Measurements from ENCODE around the gene SETD1A.

The SETD1A gene

GRCh38 chr16:30957456-30958174, at the start of gene SETD1A:
Gene SETD1A, plus strand, starts transcription at chr16:30957754. Its CDS starts 978 bp downstream, at chr16:30958732.
- peak; percentile 96 for DNase-seq (ENCODE audit: low read depth in 2 of 2)

GRCh38 chr16:30910427-30911029, 47.0 kb upstream of the SETD1A start:
- no peak for DNase-seq (ENCODE audit: low read depth in 2 of 2)

DNA sequence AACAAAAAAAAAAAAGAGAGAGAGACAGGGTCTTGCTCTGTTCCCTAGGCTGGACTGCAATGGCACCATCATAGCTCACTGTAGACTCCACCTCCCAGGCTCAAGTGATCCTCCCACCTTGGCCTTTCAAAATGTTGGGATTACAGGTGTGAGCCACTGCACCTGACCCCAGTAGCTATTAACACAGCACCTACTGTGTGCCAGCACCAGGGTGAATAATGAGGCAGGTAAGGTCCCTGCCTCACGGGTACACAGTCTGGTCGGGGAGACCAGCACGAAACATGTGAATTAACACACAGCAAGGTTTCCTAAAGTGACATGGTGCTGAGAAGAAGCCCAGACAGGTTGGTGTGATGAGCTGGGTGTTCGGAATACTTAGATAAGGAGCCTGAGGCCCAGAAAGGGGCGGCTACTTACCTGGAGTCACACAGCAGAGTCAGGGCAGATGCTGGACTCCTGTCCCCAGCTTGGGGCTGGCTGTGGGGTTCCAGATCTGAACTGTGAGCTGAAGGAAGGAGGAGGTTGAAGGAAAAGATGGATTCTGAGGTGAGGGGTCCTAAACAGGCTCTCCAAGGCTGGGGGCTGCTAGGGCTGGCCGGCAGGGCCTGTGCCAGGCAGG, 44.7 kb upstream of the SETD1A start:
- no peak for DNase-seq (ENCODE audit: low read depth in 2 of 2)

DNA sequence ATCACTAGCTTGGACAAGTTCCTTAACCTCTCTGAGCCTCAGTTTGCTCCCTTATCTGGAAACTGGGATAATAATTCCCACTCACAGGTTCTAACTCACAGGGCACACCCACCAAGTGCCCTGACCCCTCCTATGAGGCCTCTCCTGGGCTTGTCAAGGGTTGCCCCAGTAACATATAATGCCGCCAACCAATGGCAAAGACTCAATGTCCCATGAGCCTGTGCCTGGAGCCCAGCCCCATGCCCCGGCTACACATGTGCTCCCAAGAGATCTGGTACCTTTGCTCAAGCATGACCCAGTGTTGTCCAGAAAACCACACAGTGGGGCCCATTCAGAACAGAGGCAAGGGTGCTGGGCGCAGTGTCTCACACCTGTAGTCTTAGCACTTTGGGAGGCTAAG, 42.7 kb upstream of the SETD1A start:
- no peak for DNase-seq (ENCODE audit: low read depth in 2 of 2)

DNA sequence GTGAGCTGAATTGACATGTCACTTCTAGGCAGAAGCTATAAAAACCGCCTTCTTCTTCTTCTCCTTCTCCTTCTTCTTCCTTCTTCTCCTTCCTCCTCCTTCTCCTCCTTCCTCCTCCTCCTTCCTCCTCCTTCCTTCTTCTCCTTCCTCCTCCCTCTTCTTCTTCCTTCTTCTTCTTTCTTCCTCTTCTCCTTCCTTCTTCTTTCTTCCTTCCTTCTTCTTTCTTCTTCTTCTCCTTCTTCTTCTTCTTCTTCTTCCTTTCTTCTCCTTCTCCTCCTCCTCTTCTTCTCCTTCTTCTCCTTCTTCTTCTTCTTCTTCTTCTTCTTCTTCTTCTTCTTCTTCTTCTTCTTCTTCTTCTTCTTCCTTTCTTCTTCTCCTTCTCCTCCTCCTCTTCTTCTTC, 38.9 kb upstream of the SETD1A start:
- no peak for DNase-seq (ENCODE audit: low read depth in 2 of 2)

DNA sequence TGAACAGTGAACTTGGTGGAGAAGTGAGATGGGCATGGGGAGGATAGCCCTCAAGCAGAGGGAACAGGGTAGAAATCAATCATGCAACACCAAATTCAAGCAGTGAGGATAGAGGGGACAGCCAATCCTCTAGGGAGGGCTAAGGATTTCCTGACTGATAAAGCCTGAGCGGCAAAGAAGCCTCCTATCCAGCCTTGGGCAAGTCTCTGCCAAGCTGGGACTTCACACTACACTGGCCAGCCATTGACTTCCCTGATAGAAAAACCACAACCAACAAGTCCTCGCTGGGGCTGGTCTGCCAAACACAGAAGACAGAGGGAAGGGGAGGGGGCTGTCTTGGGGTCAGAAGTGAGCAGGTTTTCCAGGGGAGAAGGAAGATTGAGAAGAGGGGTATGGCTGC, 36.7 kb upstream of the SETD1A start:
- DNase-seq (ENCODE audit: low read depth in 2 of 2): no peak

GRCh38 chr16:30921459-30921747, 36.2 kb upstream of the SETD1A start:
- DNase-seq (ENCODE audit: low read depth in 2 of 2): no peak

- DNase-seq (ENCODE audit: low read depth in 2 of 2): peak; percentile 83 to 84
Measured at GRCh38 chr16:30921748-30922419, 35.7 kb upstream of the SETD1A start.

GRCh38 chr16:30922420-30922959, 35.1 kb upstream of the SETD1A start:
- DNase-seq (ENCODE audit: low read depth in 2 of 2): peak; percentile 97 to 98

- DNase-seq (ENCODE audit: low read depth in 2 of 2): peak; percentile 90 to 91
Measured at GRCh38 chr16:30922960-30923535, 34.5 kb upstream of the SETD1A start.

DNA sequence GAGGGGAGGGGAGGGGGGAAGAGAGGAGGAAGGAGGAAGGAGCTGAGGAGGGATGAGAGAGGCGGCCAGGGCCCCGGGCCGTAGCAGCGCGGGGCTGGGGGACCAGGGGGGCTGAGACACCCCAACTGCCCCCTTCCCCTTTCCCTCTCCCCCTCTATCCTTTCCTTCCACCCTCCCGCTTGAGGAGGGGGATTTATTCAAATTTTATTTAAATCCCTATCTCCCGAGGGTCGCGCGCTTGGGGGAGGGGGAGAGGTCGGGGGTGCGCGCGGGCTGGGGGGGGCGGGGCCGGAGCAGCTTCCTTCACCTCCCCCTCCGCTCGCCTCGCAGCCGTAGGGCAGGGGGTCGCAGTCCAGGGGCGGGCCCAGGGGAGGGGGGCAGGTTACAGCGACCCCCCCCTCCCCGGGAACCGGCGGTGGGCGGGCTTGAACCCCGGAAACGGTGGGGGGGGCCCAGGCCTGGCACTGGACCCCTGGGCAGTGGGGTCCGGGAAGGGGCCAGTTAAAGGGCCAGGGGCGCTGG, 33.9 kb upstream of the SETD1A start, which contains the start of gene FBXL19:
FBXL19 (plus strand) TSS at position 19 of the 522 bp plus-strand sequence. CDS start 2,183 bp downstream, outside the sequence.
- no peak for DNase-seq (ENCODE audit: low read depth in 2 of 2)

DNA sequence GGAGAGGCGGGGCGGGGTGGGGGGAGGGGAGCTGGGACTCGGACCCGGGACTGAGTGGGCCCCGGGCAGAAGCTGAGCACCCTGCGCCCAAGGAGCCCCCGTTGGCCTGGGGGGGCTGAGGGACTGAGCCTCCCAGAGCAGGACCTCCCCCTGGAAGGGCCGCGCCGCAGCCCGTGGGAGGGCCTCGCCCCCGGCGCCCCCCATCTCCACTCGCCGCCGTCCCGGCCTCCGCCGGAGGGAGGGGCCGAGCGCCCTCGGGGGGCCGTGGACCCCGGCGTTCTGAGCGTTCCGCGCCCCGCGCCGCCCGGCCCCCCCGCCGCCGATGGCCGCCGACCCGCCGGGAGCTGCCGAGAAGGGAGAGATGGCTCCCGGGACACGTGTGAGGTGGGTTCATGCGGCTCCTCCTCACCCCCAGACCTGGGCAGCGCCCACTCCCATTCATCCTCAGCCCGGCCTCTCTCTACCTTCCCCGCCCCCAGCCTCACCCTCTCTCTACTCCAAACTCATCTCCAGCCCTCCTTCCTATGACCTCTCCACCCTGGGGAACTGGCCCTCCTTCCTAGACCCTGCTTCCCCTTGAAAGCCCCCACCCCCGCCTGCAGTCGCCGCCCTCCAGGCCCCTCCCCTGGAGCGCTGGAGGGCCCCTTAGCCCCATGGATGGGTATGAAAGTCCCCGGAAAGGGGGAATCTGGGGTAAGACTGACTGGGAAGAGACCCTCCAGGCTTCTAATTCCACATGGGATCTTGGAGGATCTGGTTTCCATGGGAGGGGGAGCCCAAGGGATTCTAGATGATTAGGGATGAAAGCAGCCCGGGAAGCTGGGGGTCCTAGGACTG, 33.3 kb upstream of the SETD1A start:
- no peak for DNase-seq (ENCODE audit: low read depth in 2 of 2)

- DNase-seq (ENCODE audit: low read depth in 2 of 2): no peak
Measured at GRCh38 chr16:30924913-30925631, 32.5 kb upstream of the SETD1A start.

GRCh38 chr16:30925632-30925987, 31.9 kb upstream of the SETD1A start:
- no peak for DNase-seq (ENCODE audit: low read depth in 2 of 2)

GRCh38 chr16:30925995-30926811, 31.4 kb upstream of the SETD1A start:
- DNase-seq (ENCODE audit: low read depth in 2 of 2): no peak

DNA sequence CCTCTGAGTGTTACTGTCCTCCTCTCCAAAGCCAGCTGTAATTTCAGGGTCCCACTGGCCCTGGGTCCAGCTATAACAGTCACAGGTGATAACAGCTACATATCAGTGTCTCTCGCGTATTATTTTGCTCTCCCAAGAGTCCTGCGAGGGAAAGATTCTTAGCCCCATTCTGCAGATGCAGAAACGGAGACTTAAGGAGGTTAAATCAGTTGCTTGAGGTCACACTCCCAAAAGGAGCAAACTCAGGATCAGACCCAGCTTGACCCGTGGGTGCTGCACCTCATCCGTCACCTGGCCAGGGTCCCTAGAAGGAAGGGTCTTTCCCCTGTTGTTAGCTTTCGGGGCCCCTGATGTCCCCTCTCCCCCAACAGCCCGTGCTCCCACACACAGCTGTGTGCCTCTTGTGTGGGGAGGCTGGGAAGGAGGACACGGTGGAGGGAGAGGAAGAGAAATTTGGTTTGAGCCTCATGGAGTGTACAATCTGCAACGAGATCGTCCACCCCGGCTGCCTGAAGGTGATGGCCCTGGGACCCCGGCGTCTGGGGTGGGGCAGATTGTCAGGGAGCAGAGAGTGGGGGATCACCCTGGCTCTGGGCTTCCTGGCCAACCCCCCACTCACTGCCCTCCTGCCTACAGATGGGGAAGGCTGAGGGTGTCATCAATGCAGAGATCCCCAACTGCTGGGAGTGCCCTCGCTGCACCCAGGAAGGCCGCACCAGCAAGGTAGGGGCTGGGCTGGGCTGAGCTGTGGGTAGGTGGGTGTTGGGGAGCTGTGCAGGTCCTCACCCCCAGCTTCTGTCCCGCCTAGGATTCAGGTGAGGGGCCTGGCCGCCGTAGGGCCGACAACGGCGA, 30.4 kb upstream of the SETD1A start:
- no peak for DNase-seq (ENCODE audit: low read depth in 2 of 2)

DNA sequence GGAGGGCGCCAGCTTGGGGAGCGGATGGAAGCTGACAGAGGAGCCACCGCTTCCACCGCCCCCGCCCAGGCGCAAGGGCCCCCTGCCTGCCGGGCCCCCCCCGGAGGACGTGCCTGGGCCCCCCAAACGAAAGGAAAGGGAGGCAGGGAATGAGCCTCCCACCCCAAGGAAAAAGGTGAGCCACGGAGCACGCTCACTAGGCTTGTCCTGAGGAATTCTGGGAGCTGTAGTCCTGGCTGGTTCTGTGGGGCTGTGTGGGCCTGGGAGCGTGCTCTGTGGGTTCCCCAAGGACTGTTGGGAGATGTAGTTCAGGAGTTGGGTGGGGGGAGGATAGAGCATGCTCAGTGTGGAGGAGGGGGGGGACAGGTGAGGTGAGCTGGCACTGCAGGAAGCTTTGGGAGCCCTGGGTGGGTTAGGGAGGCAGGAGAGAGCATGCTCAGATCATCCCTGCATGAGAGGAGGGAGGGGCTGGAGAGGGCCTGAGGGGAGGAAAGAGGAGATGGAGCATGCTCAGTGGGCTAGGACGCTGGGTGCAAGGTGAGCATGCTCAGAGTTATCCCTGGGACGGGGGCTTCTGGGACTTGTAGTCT, 29.7 kb upstream of the SETD1A start:
- peak in 1 of 2 donors; percentile 36 for DNase-seq (ENCODE audit: low read depth in 2 of 2)

GRCh38 chr16:30928390-30928789, 29.2 kb upstream of the SETD1A start:
- DNase-seq (ENCODE audit: low read depth in 2 of 2): no peak

Data from stimulated activated CD4-positive, alpha-beta T cell treated with anti-CD3 and anti-CD28 coated beads, Interleukin-1b, Interleukin-23, amount 100 ng/mL, for 4 hours (primary cell).